HuH-7 (cell line): ENCODE measurements around the gene ADAM23.

Experiments
- DNase-seq: peaks from one replicate; pipeline ENCODE4 v3.0.0; 2011; ENCODE audit warnings: low spot score

ADAM23 gene

GRCh38 chr2:206565666-206566065, 122.3 kb downstream of the ADAM23 start:
- no peak for DNase-seq

GRCh38 chr2:206569470-206569869, 126.1 kb downstream of the ADAM23 start:
- no peak for DNase-seq

- no peak for DNase-seq
These were observed 126.9 kb downstream of the ADAM23 start for GRCh38 chr2:206570199-206570598.

DNA sequence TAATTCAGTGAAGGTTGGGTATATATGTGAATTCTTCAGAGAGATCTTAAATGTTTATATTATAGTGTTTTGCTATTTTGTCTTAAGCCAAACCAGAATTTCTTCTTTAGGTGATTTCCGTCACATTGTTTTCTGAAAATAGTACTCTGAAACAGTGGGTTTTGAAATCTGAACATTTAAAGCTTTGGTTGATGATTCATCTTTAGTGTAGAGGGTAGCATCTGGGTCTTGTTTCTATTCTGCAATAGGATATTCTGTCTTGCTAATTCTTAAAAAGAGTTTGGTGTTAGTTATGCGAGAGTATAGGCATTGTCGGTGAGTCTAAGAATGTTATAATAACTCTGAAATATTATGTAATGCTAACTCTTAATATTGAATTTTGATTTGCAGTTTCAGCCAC, 129.4 kb downstream of the ADAM23 start:
- DNase-seq = no peak

DNA sequence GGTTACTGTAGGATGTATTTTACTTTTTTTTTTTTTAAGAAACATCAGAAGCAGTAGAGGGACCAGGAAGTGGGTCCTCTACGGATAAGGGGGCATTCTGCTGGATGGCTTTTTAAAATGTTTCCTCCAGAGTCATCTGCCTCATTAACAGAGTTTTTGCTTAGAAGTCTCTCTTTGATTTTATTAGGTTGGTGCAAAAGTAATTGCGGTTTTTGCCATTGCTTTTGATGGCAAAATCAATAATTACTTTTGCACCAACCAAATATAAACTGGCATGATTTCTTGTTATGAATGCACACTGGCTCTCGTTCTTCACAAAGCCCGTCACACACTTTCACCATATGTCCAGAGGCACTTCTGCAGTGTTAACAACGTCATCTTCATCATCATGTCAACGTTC, 130.5 kb downstream of the ADAM23 start:
- no peak for DNase-seq

GRCh38 chr2:206584323-206585116, 141.2 kb downstream of the ADAM23 start:
- no peak for DNase-seq

DNA sequence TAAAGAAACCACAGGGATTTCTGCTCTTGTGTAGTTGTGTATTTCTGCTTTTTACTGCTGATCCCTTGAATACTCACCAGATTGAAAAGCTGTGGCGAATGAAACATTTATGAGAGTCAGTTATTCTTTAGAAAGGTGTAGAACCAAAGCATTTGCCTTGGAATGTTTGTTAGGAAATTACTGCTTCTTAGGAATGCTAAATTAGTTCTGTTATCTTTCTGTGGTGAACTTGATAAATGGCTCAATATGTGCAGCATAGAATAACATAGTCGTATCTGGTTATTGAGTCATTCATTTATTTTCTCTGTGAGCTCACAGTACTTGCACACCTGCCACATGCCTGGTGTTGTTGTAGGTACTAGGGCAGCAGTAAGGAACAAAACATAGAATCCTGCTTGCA, 142.0 kb downstream of the ADAM23 start:
- DNase-seq = no peak

DNA sequence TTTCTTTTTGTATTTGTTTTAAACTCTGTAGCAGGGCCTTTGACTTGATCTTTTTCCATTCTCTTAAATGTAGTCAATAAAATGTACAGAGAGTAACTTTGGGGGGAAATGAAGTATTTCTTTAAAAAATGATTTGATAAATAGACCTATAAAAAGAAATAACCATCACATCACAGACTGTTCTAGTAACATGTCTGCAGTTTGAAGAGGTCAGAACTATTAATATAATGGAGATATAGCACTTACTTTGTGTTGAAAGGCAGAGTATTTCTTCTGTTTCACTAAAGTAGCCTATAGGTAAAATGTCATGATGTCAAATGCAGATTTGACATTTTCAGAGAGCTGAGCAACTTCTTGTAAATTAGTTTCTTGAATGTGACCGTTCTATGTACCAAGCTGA, 143.3 kb downstream of the ADAM23 start:
- DNase-seq = no peak

DNA sequence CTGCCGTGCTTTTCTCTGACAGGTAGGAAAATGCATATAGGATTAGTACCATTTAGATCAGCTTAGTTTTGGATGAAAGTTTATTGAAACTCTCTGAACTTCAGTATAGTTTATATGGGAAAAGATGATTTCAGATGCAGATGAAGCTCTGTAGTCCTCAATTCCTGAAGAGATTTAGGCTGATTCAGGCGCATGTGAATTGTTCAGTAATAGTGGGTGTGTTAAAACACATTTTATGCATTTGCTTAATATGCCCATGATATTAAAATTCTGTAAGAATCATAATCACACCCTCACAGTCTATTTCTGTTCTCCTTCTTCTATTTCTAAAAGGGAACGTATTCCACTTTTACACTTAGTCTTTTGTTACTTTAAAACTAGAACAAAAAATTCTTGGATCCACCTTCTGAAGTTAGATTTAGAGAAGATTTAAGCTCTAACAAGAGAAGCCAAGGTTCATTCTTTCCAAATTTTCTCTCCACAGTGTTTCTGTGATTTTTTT, 154.4 kb downstream of the ADAM23 start:
- DNase-seq = no peak

DNA sequence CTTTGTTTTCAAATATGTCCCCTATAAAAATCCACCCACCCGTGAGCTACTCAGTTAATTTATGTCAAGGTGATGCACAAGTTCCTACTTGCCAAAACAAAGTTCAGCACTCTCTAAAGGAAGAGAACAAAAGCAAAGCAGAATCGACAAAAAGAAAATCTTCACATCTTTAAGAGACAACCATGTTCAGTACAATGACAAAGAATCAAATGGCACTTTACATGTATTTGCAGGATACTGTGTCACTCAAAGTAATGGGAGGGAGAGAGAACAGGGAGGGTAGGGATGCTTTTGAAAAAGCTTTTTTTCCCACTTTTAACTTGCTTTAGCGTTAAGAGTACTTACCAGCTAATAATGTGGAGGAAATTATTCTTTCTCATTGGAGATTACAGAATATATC, 159.9 kb downstream of the ADAM23 start:
- no peak for DNase-seq

- no peak for DNase-seq
These were observed 167.1 kb downstream of the ADAM23 start for GRCh38 chr2:206610451-206610850.

GRCh38 chr2:206611191-206611590, 167.9 kb downstream of the ADAM23 start:
- no peak for DNase-seq

DNA sequence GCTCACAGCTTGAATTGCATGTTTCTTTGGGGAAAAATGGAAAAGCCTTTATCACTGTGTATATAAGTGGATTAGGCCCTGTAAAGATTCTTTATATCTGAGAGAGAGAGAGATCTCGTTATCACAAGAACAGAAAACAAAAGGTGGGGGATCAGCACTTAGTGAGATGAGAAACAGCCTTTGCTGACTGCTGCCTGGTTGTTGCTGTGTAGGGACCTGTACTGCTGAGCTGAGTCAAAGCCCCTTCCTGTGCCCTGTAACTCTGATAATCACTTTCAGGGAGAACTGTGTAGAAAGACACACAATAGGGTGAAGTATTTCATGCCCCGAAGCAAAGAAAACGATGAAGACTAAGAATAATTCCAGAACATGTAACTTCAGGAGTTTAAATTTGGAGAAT, 168.4 kb downstream of the ADAM23 start:
- no peak for DNase-seq

- DNase-seq = no peak
These were observed 171.5 kb downstream of the ADAM23 start for GRCh38 chr2:206614811-206615210.

DNA sequence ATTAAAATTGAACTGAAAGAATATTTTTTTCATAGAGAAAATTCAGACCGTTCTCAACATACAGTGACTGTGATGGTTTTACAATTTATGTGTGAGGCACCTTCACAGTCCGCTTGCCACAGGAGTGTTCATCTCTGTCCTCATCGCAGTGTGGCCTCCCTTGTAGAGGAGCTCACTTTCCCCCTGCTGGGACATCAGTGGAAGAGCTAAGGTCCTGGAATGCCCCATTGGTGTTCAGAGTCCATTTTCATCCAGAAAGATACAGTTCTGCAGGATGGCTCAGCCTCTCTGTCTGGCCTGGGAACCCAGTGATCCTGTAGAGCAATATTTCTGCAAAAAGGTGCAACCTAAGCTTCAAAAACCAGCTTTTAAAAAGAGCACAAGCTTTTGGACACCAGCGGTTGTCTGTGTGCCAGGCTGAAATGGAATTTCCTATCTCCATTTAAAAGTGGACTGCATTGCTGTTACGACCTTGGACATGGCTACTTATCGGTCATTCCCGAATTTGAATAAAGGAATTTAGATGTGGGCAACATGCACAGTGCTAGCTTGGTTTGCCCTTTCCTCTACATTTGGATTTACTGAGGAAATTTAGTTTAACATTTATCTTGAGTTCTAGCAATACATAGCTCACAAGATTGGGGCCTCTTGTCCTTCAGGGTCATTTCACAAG, 172.2 kb downstream of the ADAM23 start:
- no peak for DNase-seq

GRCh38 chr2:206616151-206616550, 172.8 kb downstream of the ADAM23 start:
- no peak for DNase-seq

DNA sequence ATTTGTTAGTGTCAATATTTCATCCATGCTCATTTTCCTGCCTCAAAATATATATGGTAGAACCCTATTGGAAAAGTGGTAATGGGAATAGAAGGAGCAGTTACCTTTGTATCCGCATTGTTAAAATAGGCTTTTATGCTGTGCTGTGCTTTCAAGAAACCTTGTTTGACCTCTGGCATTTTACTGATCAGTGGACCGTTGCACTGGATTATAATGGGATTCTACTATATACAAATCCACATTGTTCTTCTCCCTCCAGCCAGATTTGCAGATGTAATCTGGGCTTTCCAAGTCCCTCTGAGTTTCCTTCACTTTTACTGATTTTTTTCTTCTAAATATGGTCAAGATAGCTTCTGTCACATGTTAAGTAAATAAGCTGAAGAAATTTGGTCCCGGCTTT, 175.7 kb downstream of the ADAM23 start:
- DNase-seq = no peak

GRCh38 chr2:206626108-206626507, 182.8 kb downstream of the ADAM23 start:
- no peak for DNase-seq

- no peak for DNase-seq
These were observed 184.3 kb downstream of the ADAM23 start for GRCh38 chr2:206627632-206628031.

- no peak for DNase-seq
These were observed 188.0 kb downstream of the ADAM23 start for GRCh38 chr2:206631340-206631739.

GRCh38 chr2:206635015-206635414, 191.7 kb downstream of the ADAM23 start:
- DNase-seq = no peak

DNA sequence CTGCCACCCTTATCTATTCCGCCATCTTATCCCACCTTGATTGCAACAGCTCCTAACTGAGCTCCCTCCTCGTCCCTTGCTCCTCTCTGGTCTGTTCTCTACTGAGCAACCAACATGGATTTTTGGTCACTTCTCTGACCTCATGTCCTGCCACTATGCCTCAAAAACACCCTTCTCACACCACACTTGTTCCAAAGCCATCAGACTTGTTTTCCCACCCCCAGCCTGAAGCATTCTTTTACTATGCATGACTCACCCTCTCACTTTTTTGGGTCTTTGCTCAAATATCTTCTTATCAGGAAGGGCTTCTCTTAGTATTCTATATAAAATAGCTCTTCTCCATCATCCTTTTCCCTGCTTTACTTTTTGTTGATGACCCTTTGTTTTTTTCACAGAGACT, 196.3 kb downstream of the ADAM23 start:
- DNase-seq = no peak

DNA sequence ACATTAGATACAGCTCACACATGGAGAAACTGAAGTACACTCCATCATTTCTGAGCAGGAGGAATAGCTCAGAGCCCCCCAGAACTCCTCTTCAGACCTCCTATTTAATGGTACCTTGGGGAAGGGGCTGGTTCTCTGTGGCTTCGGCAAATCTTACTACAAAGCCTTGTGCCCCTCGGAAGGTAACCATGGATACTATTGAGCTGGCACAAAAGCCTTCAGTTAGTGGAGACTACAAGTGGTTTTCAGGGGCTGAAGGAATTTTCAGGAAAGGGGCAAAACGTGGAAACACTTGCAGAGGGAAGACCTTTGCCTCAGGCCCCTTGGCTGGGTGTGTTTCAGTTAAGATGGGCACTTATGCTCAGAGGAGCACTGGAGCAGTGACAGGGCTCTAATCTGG, 197.9 kb downstream of the ADAM23 start:
- no peak for DNase-seq
